Fibroblast of skin of right quadriceps (primary cell): Measurements from ENCODE around the gene NDUFB4.
"Not testable (repeated sequence)": the region's sequence is repeated elsewhere in the genome, so short reads cannot be mapped to it uniquely, and the experiment has no call there.

Experiments used
- DNase-seq: peaks from one replicate; pipeline ENCODE4 v3.0.0-alpha.2; 2013

The NDUFB4 gene

GRCh38 chr3:120572027-120572426, 24.1 kb upstream of the NDUFB4 start:
- DNase-seq = no peak

GRCh38 chr3:120587332-120587975, 8.7 kb upstream of the NDUFB4 start:
- DNase-seq = no peak

GRCh38 chr3:120595788-120596115, 384 bp upstream of the NDUFB4 start:
- DNase-seq = no peak

DNA sequence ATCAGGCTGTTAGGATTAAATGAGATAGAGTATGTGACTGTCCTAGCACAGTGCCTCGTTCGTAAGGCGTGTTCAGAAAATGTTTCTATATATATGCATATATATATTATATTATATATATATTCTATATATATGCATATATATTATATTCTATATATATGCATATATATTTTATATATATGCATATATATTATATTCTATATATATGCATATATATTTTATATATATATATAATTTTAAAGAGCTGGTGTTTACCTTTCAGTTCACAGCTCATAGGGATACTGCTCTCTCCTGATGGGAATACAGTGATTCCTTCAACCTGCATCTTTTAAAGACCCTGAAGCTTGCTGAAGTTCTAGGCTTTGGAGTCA, 702 bp downstream of the NDUFB4 start:
- no peak for DNase-seq

GRCh38 chr3:120597445-120598049, 1.4 kb downstream of the NDUFB4 start:
- no peak for DNase-seq

DNA sequence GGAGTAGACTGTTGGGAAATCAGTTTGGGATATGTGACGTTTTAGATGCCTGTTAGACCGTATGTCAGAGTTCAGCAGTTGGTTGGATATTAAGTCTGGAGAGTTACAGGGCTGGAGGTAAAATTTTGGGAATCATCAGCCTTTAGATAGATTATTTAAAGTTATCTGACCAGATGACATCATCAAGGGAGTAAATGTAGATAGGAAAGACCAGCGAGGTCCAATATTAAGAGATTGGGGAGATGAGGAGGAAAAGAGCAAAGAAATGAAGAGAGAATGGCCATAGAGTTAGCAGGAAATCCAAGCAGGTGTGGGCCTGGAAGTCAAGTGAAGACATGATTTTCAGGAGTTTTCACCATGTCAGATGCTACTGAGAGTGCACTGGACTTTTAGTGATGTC, 3.1 kb downstream of the NDUFB4 start:
- DNase-seq = no peak

GRCh38 chr3:120601554-120601953, 5.4 kb downstream of the NDUFB4 start:
- no peak for DNase-seq

- DNase-seq = no peak
These were observed 6.5 kb downstream of the NDUFB4 start for GRCh38 chr3:120602682-120603081.

DNA sequence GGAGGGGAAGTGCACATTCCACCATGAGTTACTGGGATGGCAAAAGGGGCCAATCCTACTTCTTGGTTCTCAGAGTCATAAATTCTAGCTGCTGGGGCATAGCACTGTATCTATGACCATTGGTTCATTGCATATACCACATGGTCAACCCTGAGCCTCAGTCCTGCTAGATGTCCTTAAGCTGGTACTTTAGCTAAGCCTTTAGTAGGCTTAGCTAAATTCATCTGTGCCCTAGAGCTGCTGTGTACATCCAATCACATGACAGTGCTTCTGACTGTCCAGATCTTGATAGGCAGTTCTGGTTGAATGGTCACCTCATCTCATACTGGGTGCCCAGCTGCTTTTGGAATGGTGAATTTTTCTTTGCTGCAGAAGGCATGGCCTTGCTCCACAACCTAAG, 8.2 kb downstream of the NDUFB4 start:
- DNase-seq = no peak

DNA sequence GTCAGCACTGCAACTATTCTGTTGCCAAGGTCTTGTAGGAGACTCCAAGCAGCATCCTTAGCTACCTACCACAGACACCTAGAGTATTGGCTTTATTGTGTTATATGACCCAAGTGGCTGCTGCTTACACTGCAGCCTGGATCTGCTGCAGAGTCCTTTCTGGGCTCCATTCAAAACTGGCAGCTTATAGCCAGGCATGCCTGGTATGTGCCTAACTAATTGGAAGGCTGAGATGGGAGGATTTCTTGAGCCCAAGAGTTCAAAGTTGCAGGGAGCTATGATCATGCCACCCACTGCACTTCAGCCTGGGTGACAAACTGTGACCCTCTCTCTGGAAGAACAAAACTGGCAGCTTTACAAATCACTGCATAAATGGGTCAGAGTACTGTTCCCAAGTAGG, 8.6 kb downstream of the NDUFB4 start:
- DNase-seq = no peak

DNA sequence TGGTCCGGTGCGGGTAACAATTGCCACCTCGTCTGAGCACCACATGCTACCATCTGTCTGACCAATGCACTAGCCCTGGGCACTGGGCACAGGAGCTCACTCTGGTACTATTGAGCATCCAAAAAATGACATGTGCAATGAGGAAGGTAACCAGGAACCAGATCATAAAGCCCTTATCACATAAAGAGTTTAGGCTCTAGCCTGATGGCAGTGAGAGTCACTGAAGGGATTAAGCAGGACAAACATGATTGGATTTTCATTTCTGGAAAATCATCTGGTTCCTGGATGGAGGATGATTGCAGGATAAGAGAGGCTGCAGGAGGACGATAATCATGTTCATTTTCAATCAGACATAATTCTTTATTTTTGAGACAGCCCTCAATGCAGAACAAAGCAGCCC, 12.4 kb downstream of the NDUFB4 start:
- no peak for DNase-seq

DNA sequence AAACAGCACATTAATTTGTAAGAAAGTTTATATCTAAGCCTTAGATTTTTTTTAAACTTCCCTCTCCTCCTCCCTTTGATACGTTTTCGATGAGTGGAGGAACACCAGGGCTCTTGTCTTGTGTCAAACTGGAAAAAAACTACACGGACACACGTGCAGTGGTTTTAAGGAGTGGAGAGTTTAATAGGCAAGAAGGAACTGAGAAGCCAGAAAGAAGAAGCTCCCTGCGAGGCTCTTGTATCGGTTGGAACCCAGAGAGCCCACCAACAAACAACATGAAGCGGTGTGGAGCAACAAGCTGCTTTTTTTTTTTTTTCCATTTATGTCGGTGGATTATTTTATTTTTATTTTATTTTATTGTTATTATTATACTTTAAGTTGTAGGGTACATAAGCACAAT, 18.6 kb downstream of the NDUFB4 start:
- DNase-seq = no peak

DNA sequence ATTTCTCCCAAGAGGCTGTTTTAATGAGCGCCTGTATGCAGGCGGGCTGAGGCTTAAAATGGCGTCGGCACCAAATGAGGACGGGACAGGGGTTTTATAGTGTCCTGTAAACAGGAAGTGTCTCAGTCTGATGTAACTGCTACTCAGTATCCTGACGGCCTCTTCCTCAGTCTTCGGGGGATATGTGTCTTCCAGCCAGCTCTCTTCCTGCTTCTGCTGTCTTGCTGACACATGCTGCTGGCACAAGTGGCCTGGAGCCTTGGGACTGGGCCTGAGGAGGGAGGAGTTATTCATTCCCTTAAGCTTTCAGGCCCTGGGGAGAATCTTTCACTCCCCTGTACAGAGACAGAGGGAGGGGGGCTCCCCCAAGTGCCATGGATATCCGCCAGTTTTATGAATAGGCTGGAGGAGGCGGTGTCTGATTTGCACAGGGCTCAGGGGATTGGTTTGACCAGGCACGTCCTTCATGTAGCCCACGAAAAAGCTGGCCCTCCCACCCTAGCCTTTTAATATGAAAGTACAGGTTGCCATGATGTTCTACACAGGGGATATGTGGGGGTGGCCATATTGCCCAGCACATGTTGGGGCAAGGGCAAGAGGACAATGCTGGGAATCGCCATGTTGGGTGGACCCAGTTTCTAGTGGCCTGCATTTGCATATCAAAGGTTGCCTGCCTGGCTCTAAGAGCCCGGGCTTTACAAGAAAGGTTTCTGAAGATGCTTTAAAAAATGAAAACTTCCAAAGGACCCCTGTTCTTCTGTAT, 19.9 kb downstream of the NDUFB4 start:
- DNase-seq = peak; percentile 87

DNA sequence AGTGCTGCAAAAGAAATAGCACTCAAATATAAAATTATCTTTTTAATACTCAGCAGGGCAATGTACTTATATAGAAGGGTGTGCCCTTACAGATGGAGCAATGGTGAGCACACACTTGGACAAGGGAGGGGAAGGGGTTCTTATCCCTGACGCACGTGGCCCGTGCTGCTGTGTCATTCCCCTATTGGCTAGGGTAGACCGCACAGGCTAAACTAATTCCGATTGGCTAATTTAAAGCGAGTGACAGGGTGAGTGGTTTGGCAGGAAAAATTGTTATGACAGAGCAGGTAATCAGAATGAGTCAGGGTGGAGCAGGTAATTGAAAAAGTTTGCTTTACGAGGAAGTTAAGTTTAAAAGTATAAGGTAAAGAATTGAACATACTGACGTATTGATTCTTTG, 20.6 kb downstream of the NDUFB4 start:
- not testable (repeated sequence) for DNase-seq

- DNase-seq = no peak
These were observed 26.3 kb downstream of the NDUFB4 start for GRCh38 chr3:120622457-120622856.

- peak; percentile 50 for DNase-seq
These were observed 27.0 kb downstream of the NDUFB4 start for GRCh38 chr3:120622870-120623726.

DNA sequence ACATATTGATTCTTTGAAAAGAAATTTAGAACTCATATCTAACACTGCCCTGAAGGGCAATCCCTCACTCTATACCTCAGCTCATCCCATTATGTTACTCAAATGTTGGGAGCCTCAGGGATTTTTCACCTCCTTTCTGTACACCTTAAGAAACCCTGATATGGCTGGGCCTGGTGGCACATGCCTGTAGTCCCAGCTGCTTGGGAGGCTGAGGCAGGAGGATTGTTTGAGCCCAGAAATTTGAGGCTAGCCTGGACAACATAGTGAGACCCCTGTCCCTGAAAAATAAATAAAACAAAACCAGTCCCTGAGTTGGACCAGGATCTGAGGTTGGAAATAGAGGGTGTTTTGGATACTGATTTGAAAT, 27.6 kb downstream of the NDUFB4 start:
- no peak for DNase-seq

GRCh38 chr3:120625159-120625586, 29.0 kb downstream of the NDUFB4 start:
- no peak for DNase-seq

DNA sequence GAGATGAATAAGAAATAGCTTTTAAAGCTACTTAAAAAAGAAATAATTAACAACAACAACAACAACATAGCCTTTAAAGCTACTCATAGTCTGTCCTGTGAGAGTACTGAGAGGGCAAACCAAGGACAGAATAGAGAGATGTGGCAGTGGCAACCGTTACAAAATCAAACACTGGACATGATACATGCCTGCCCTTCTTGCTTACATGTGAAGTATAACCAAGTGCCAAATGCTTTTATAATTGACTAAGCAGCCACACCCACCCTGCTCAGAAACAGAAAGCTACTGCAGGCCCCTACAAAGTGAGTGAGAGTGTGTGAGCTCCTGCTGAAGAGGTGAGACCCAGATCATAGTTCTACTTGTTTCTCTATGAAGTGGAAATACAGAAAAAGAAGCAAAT, 38.4 kb downstream of the NDUFB4 start:
- DNase-seq = no peak

DNA sequence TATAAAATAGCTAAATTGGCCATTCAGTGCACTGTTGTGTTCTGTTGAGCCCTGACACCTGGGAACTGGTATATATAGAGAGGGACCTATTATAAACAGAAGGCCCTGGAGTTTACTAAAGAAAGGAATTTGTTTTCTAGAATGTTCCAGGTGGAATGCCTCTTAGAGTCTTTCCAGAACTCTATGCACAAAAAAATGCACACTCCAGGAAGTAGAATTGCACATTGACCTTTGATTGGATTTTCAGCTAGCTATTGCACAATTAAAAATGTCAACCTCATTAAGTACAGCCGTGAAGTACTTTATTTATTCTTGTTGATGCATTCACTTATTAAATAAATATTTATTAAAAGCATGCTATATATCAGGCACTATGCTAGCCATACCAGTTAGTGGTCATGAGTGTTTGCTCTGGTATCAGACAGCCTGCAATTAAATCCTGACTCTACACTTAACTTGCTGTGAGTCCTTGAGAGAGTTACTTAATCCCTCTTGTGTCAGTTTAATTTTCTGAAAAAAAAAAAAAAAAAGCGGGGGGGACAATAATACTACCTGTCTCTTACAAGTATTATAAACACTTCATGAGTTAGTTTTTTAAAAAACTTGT, 40.8 kb downstream of the NDUFB4 start:
- no peak for DNase-seq

GRCh38 chr3:120637851-120638559, 41.9 kb downstream of the NDUFB4 start:
- DNase-seq = peak; percentile 35

- not testable (repeated sequence) for DNase-seq
These were observed 42.7 kb downstream of the NDUFB4 start for GRCh38 chr3:120638820-120639219.
